GM12865 (cell line): ENCODE data around the gene HOATZ.

Source experiments
- DNase-seq: peaks from one replicate; pipeline ENCODE4 v3.0.0; 2010; ENCODE audit warnings: low read depth
- H3K4me3 ChIP-seq: 2 replicates; pipeline ENCODE4 v1.5.1; 2011; ENCODE audit warnings: mild to moderate bottlenecking, low read depth, low read length, control low read depth
- TF ChIP-seq, protein P1 (sequence below): IDR thresholded peaks from 2 replicates; pipeline ENCODE4 v1.5.1; 2011; ENCODE audit warnings: low read length, control low read depth, low read depth, inconsistent platforms; ENCODE audit not compliant: insufficient read depth; ENCODE audit errors: missing control alignments

HOATZ gene

DNA sequence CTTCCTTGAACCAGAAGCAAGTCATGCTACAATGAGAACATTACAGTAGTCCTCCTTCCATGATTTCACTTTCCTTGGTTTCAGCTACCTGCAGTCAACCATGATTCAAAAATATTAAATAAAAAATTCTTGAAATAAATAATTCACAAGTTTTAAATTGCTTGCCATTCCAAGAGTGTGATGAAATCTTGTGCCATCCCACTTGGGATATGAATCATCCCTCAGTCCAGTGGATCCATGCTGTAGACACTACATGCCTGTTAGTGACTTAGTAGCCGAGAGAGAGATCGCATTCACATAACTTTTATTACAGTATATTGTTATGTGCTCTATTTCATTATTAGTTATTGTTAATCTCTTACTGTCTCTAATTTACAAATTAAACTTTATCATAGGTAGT is 6.0 kb downstream of the HOATZ start:
- TF ChIP-seq, protein P1, sequence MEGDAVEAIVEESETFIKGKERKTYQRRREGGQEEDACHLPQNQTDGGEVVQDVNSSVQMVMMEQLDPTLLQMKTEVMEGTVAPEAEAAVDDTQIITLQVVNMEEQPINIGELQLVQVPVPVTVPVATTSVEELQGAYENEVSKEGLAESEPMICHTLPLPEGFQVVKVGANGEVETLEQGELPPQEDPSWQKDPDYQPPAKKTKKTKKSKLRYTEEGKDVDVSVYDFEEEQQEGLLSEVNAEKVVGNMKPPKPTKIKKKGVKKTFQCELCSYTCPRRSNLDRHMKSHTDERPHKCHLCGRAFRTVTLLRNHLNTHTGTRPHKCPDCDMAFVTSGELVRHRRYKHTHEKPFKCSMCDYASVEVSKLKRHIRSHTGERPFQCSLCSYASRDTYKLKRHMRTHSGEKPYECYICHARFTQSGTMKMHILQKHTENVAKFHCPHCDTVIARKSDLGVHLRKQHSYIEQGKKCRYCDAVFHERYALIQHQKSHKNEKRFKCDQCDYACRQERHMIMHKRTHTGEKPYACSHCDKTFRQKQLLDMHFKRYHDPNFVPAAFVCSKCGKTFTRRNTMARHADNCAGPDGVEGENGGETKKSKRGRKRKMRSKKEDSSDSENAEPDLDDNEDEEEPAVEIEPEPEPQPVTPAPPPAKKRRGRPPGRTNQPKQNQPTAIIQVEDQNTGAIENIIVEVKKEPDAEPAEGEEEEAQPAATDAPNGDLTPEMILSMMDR = no peak
- H3K4me3 ChIP-seq = no peak overlapping the region
- no peak for DNase-seq

DNA sequence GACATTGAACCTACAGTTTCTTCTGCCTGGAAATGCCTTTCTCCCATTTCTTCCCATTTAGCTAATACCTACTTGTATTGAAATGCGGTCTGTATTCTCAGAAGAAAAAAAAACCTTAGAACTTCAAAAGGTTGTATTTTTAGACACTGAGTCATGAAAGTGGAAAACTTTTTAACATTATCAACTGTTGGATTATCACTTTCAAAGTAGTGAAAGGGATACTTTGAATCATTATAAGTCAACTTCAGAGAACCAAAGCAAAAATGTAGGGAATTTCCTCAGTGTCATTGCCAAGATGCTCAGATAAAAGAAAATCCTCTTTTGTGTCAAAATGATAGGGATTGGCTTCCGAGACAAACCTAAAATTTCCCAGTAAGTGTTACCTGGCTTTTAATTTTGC is 6.6 kb downstream of the HOATZ start:
- no peak for DNase-seq
- H3K4me3 ChIP-seq = no peak overlapping the region
- TF ChIP-seq, protein P1 = no peak

DNA sequence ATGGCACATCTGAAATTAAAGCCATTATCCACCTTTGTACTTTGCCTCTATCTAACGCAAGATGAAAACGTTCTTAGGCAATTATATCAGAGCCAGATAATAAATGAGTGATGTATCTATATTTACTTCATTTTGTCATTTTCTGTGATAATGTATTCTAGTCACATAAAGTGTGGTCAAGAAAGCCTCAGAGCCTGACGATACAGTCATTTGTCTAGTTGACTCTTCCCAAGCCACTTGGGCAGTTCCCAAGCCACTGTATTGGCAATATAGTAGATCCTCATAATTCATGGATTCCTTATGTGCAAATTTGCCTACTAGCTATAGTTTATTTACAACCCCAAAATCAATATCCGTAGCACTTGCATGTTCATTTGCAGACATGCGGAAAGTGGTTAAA is 7.8 kb downstream of the HOATZ start:
- DNase-seq = no peak
- TF ChIP-seq, protein P1 = no peak
- no peak overlapping the region for H3K4me3 ChIP-seq

DNA sequence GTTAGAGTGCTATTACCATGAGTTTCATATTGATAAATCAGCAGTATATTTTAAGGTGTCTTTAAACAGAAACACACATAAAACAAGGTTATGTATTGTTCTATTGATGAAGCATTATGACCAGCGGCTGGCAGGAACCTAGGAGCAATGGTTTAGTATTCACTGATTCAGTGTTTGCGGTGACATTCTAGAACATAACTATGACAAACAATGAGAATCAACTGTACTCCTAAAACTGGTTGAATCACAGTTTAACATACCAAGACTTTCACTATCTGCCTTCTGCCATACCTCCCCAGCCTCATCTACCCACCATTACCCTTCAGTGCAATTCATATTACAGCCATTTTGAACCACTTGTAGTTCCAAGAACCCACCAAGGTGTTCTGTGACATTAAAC is 8.8 kb downstream of the HOATZ start:
- DNase-seq = no peak
- TF ChIP-seq, protein P1 = no peak
- no peak overlapping the region for H3K4me3 ChIP-seq

DNA sequence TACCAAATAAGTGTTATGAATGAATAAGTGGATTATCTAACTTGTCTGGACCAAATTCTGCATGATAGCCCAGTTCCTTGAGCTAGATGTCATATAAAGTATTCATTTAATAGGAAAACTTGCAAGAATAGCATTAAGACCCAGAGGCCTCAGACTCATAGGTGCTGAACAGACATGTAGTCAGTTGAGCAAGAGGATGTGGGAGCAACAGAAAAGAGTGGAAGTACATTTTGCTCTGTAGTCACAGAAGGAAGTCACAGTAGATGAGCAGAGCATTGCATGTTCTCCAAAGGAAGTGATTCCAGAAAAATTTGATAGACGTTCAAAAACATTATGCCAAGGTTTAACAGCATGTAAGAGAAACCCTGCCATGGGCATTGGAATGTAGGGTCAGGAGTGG is 9.5 kb downstream of the HOATZ start:
- no peak overlapping the region for H3K4me3 ChIP-seq
- TF ChIP-seq, protein P1 = no peak
- DNase-seq = no peak

DNA sequence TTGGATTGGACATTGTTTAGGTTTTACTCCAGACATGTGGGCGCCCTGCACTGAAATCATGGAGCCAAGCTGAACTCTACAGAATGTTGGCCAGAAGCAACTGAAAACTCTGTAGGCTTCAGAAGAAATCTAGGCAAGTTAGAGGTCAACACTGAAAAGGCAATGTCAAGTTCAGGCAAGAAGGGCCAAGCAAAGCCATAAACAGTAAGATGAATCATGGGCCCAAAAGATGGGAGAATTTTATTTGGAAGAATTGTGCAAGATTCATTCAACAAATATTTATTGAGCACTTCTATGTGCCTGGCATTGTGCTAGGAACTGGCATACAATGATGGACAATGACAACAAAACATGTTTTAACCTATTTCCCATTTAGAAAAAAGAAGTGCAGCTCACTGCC is 10.9 kb downstream of the HOATZ start:
- H3K4me3 ChIP-seq = no peak overlapping the region
- TF ChIP-seq, protein P1 = no peak
- DNase-seq = no peak

DNA sequence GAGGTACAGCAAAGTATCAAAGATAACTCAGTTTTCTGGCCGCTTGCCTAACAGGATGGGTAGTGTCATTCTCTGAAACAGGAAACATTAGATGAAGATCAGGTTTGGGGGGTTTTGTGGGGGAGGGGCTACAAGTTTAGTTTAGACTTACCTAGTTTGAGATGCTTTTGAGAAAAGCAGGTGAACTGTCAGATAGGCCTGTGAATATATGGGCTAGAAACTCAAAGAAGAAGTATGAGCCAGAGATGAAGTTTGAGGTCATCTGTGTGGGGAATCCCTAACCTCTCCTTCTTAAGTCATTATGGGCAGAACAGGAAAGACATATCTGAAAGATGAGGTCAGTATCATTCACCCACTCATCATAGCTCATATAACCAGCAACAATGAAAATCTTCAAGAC is 11.9 kb downstream of the HOATZ start:
- H3K4me3 ChIP-seq = no peak overlapping the region
- TF ChIP-seq, protein P1 = no peak
- DNase-seq = peak; percentile 60
